Measurements from ENCODE around the gene C1QC.

C1QC gene

DNA sequence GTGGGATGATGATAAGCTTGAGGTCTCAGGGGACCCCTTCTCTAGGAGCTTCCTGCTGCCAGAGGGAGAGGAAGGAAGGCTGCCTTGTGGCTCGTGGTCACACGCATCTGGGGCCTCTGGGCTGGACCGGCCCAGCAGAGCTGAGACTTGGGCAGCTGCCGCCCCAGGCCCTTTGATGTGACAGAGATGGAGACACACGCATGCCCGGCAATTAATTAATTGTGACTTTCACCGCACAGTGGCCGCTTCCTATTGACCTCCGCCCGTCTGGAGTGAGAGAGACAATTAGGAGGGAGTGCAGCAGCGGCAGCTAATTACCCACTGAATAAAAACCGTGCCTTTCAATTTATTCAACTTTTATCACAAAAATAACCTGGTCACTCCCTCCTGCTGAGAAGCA is 23.6 kb upstream of the C1QC start:
- no peak for DNase-seq (ENCODE audit: low spot score)

DNA sequence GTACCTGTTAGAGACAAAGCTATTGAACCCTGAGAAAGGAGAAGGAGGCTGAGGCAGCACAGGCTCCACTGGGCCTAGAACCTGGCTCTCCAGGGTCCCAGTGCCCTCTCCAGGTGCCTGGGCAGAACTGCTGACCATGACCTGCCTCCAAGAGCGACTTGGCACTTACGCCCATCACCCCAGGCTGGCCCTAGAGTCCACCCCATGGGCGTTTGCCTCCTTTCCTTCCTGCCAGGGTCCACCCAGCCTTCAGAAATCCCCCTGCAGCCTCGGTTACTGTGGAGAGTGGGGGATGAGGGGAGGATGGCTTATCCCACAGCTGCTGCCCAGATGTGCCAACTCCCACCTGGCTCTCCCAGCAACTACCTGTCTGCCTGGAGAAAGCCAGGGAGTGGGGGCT is 21.7 kb upstream of the C1QC start:
- DNase-seq (ENCODE audit: low spot score), result no peak

DNA sequence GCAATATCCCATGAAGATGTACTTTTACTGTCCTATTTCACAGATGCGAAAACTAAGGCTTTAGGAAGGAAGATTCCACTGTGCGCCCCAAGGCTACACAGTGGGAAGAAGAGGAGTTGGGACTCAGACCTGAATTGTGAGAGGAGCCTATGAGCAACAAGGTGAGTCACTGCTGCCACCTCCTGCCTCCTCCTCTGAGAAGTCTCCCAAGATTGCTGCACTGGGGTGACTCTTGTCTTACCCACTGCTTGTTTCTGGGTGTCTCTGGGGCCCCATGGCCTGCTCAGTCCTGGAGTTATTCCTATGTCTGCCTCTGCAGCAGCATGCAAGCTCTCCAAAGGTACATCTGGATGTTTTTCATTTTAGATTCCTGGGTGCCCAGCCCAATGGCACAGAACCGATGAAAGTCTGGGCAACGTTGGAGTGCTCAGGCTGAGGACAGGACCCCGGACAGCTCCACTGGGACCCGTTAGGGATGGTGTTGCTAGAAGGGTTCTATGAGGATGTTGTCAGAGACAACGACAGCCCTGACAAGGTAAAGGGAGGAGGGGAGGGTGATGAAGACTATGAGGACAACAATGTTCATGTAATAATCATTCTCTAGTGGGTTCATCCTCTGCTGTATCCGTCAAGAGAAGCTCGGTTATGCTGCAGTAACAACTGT is 18.0 kb upstream of the C1QC start:
- no peak for DNase-seq (ENCODE audit: low spot score)

DNA sequence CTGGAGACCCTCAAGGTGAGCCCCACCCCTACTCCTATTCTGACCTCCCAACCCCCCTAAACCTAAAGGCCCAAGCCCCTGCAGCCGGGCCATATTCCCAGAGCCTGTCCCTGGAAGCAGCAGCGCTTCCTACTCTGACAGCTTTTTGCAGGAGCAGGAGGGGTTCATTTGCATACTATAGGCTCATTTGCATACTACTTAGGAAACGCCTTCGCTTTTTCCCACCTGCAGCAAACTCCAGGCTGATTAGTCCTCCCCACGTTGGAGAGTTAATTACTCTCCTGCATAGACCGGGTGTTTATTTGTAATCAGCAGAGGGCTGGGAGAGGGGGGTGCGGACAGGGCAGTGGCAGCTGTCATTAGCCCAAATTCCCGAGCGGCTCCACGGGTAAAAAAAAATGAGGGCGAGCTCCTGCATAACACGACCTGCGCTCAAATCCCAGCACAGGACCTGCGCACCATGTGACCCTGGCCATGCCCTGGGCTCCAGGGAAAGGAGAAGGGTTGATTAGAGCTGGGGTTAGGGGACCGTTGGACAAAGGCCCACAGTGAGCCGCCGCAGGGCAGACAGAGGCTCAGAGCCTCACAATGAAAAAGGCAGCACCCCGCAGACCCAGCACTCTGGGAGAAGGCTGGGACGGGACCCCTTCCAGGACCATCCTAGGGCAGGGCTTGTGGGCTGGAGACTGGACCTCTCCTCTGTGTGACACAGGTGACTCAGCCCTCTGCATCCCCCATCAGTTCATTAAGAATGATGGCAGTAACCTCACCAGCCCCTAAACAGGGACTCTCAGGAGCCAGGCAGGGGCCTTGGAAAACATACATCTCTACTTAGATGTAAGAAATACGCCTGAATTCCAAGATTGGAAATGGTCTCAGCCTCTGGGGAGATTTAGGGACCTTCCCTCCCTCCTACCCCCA is 16.9 kb upstream of the C1QC start:
- peak; percentile 77 for DNase-seq (ENCODE audit: low spot score)

DNA sequence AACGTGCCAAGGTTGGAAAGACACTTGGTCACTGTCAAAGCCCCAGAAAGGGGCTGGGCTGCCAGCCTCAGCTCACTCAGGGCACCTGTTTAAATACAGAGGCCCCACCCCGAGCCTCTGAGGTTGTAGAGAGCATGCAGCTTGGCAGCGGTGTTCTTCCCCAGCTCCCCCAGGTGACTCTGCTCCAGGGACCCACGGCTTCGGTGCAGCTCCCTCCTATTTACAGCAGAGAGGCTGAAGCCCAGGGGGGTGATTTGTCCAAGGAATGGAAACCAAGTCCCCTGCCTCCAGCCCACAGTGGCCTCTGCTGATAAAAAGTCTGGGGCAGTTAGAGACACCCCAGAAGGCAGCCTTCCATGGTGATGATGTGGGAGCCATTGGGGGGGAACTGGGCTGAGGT is 16.1 kb upstream of the C1QC start:
- DNase-seq (ENCODE audit: low spot score), result no peak

DNA sequence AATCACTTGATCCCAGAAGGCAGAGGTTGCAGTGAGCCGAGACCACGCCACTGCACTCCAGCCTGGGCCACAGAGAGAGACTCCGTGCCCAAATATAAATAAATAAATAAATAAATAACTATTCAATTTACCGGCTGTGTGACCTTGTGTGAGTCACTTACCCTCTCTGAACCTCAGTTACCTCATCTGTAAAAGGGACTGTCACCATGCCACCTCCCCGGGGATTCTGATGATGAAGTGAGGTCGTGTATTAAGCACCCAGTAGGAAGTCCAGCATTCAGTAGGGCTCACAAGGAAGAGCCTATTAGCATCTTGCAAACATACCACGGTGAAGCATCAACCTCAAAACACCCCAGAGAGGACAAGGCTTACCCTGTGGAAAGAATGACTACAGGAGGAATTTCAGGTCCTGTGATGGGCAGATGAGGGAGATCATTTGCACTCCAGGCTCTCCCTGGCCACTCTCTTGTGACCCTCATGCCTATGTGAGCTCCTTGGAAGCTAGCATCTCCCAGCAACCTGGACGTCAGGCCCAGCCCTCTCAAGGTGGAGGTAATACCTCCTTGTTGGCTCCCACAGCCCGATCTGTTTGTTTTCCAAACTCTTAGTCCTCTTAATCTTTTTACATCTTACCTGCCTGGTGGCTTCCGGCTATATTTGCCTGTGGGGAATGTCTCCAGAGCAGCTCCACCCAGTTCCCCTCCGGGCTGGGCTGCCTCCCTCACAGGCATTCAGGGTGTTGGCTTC is 14.6 kb upstream of the C1QC start:
- no peak for DNase-seq (ENCODE audit: low spot score)

DNA sequence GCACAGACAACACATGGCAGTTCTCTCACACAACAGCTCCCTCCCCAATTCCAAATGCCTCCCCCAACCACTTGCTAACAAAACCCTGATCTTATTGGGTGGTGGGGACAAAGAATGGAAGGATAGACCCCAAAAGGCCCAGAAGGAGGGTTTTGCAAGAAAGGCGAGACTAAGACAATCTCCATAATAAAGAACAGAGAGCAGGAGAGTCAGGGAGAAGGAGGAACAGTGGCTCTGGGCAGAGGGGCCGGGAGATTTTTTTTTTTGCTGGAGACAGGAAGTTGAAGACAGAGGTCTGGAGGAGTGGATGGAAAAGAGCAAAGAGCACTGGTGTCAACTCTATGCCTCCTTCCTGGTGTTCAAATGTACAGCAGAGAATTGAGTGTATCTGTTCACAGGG is 13.5 kb upstream of the C1QC start:
- DNase-seq (ENCODE audit: low spot score), result no peak

DNA sequence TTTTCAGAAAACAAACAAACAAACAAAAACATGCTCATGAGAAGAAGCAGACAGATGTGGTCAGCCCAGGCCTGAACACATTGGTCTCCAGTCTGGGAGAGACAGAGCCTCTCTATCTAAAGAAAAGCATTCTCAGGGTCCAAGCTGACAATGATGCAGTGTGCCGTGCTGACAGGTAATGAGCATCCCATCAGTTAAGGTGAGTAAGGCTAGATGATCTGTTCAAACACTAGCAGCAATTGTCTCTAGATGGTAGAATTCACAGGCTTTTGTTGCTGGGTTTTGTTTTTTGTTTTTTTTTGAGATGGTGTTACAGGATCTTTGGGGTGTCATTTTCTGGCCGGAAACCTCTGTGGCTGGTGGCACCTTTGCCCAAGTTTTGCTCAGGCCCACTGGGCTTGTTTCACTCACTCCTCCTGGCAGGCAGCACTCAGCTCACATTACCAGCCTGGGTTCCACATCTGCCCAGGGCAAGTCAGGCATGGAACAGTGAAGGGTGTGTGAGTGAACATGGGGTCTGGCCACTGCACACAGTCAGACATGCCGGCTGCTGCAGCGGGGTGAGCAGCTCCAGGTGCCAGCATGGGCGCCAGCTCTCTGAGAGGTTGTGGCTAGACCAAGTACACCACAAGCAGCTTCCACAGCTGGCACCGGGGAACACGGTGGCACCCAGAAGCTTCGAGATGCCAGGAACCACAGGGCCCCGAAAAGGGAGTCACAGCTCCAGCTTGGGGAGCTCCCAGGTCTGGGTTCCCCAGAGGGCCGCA is 9.6 kb upstream of the C1QC start:
- DNase-seq (ENCODE audit: low spot score), result no peak

DNA sequence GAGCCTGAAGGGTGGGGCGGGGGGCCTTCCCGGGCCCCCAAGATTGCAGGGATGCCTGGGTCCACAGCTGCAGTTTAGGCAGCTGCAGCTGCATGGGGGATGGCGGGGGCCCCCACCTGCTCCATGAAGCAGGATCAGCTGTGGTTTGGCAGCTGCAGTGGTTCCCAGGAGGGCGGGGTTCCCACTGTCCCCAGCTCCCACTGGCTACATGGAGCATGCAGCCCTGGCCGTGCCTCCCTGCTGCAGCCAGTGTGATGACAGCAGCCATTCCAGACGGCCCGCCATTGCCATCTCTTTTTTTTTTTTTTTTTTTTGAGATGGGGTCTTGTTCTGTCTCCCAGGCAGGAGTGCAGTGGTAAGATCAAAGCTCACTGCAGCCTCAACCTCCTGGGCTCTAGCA is 8.0 kb upstream of the C1QC start:
- no peak for DNase-seq (ENCODE audit: low spot score)

DNA sequence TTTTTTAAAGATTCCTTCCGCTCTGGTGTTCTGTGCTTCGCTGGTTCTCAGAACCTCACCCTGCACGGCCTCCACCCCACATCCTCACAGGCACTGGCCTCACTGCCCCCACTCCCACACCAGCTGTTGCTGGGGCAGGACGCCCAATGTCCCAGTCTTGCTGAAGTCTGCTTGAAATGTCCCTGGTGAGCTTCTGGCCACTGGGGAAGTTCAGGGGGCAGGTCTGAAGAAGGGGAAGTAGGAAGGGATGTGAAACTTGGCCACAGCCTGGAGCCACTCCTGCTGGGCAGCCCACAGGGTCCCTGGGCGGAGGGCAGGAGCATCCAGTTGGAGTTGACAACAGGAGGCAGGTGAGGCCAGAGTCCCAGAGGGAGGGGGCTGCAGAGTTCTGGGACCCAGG is 7.1 kb upstream of the C1QC start, which contains the start of gene C1QA:
TSS of gene C1QA (plus strand) at position 276 of the 400 bp plus-strand sequence. CDS start 989 bp downstream, outside the sequence.
- DNase-seq (ENCODE audit: low spot score), result no peak

DNA sequence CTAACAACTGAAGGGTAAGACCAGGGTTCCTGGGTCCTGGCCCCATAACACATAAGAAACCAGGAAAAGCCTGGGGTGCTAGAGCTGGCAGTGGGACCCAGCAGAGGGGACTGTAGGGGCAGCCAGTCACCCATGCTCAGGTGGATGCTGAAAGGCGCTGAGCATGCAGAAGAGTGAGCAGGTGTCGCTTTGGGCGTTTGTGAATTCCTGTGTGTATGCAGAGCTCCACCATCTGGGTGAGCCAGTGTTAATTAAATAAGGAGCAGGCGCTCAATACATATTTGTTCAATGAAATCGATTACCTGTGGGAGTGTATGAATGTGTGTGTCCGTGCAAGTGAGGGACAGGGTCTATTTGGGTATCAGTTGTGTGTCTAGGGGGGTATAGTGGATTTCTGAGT is 6.5 kb upstream of the C1QC start:
- DNase-seq (ENCODE audit: low spot score), result peak; percentile 61

DNA sequence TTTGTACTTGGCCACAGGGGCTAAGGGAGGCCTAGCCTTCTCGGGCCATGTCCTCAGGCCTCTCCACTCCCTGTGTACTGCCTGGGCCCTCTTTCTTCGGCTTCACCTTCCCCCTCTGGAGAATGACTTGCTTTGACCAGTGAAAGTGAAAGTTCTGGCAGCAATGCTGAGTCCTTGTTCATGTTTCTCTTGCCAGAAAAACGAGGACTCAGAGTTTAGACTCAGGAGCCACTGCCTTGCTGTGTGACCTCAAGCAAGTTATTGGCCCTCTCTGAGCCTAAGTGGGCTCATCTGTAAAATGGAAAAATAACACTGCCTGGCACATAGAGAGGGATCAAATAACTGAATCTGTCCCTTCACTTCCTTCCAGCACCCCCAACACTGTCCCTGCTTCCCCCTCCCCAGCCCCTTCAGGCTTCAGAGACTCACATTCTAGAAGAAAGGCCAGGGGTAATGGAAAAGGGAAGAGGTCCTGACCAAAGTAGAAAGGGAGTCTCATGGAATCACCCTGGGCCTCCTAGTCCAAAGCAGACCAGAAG is 5.5 kb upstream of the C1QC start:
- no peak for DNase-seq (ENCODE audit: low spot score)

DNA sequence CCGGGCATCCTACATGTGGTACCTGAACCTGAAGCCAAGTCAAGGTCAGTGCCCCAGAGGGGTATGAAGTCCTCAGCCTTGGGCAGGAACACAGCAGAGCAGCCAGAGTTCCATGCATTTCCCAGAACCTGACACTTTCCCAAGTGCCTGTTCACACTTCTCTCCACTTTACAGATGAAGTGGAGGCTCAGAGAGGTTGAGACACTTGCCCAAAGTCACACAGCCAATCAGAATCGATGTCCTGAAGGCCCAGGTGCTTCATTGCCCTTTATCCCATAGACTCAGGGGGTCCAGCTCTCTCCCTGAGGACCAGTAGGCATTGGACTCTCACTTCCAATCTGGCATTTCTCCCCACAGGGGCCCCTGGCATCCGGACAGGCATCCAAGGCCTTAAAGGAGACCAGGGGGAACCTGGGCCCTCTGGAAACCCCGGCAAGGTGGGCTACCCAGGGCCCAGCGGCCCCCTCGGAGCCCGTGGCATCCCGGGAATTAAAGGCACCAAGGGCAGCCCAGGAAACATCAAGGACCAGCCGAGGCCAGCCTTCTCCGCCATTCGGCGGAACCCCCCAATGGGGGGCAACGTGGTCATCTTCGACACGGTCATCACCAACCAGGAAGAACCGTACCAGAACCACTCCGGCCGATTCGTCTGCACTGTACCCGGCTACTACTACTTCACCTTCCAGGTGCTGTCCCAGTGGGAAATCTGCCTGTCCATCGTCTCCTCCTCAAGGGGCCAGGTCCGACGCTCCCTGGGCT is 4.8 kb upstream of the C1QC start:
- DNase-seq (ENCODE audit: low spot score), result no peak

DNA sequence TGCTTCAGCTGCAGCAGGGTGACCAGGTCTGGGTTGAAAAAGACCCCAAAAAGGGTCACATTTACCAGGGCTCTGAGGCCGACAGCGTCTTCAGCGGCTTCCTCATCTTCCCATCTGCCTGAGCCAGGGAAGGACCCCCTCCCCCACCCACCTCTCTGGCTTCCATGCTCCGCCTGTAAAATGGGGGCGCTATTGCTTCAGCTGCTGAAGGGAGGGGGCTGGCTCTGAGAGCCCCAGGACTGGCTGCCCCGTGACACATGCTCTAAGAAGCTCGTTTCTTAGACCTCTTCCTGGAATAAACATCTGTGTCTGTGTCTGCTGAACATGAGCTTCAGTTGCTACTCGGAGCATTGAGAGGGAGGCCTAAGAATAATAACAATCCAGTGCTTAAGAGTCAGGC is 4.1 kb upstream of the C1QC start:
- peak; percentile 61 for DNase-seq (ENCODE audit: low spot score)

DNA sequence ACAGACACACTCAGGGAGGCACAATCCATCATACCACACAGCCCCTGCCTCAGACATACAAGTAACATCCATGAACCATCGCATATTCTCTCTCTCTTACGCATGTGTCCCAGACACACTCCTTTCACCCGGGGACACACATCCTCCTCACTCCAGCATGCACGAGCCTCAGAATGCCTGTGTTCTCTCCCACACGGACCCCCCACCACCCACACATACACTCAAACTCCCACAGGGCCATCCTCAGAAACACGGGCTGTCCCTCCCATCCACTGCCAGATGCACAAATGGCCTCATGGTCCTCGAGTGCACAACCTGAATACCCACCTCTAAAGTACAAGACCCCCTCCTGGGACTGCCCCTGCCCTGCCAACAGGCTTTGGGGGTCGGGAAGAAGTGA is 2.2 kb upstream of the C1QC start:
- no peak for DNase-seq (ENCODE audit: low spot score)

DNA sequence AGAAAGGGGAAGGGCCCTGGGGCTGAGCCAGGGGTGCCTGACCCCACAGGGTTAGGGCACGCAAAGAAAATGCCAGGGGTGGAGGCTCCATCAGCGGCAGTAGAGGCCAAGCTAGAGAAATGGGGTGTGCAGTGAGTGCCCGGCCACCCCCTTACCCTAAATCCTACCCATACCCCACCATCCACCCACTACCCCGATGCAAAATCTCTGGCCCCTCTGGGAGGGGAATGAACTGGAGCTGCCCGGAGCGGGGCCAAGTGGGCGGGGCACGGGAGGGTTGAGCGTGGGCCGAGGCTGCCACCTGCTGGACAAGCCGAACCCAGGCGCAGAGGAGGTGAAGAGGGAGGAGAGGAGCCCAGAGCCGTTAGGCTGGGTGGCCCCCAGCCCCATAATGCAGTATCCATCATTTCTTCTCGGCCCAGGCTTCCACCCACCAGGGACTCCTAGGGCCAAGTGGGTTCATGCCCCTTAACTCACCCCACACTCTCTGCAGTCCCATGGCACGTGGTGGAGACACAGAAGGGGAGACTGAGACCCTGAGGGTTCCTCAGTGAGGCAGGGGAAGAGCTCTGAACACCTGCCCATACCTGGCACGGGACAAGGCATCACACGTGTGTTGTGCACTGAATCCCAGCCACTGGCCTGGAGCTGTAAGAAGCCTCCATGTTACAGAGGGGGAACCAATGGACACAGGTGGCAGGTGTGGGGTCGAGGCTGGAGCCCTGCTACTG is 1.4 kb upstream of the C1QC start:
- peak; percentile 90 for DNase-seq (ENCODE audit: low spot score)

DNA sequence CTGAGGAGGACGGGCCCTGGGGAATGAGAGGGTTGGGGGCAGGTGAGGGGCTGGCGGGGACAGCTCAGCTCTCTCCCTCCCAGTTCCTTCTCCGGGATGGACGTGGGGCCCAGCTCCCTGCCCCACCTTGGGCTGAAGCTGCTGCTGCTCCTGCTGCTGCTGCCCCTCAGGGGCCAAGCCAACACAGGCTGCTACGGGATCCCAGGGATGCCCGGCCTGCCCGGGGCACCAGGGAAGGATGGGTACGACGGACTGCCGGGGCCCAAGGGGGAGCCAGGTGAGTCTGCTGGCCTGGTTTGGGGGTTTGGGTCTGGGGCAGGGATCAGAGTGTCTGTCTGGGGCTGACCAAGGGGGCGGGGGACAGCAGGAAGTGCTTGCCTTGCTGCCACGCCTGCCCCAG is 495 bp downstream of the C1QC start:
- no peak for DNase-seq (ENCODE audit: low spot score)

DNA sequence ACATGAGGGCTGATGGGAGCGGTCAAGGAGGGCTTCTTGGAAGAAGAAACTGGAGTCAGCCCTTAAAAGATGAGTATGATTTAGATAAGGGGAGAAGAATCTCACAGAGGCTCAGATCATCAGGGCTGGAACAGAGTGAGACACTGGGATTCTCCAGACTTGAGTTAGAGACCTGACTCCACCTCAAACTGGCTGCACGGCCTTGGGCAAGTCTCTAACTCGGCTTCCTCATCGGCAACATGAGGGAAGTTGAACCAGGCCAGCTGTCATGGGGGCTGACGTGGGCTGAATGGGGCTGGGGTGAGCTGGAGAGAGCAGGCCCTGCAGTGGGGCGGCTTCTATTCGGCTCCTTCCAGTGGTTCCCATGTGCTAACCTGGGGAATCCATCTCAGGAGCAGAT is 2.5 kb downstream of the C1QC start:
- no peak for DNase-seq (ENCODE audit: low spot score)

DNA sequence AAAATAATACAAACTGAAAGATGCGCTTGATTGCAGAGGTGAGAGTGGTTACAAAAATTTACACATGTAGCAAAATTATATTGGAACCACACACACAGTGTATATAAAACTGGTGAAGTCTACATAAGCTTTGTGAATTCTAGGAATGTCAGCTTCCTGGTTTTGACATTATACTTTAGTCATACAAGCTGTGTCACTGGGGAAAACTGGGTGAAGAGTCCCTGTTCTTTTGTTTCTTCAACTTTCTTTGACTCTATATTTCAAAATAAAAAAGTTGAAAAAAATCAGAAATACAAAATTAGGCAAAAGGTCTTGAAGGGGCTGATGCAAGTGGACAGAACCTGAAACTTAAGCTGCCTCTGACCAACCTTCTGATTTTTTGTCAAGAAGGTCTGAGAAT is 3.0 kb downstream of the C1QC start:
- no peak for DNase-seq (ENCODE audit: low spot score)

DNA sequence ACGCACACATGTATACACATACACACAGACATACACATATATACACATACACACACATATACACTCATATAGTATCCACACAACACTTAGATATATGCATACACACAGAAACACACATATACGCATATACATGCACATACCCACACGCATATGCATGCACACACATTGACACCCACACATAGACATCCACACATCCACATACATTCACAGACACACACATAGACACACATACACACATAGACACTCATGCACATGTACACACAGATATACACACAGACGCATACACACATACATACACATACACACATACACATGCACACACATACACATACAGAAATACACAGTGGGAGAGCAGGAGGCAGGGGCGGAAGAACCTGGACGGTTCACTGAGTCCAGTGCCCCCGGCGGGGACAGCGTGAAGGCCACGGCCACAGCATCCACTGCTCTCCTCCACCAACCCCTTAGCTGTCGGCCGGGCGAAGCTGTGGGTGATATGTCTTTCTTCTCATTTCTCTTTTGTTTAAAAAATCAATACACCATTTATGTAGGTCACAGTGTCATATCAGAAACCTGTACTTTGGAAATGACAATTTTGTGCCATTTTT is 6.8 kb downstream of the C1QC start:
- no peak for DNase-seq (ENCODE audit: low spot score)
